ENCODE measurements around the gene ADAT2. TPM values are rescaled to one million over a fixed set of nuclear protein-coding genes. Genes with fewer than 3 reads are reported as not detected.

Gene ADAT2
- total and polyA plus RNA-seq, 2 of the 13 experiments (the other 11 are each of a cell fraction or from before 2014, with no cell fraction given) = 10.5 to 18.3 TPM

- no peak for DNase-seq (ENCODE audit: low spot score)
- FAIRE-seq = no peak
- Histone ChIP-seq H3K4me3 (replicated peaks in 1 of 3; ENCODE audit: insufficient read depth in 1 of 3, low read depth in 2 of 3, low read length in 3 of 3) (no peak overlapping the region), H3K9ac (ENCODE audit: insufficient read depth, low read depth, low read length) (no peak overlapping the region), H3K9me3 (ENCODE audit: low read length) (no peaks in the 10 kb centered on the region), H3K27ac (ENCODE audit: extremely low read length, insufficient read depth, low read length) (no peak overlapping the region), H3K4me1 (ENCODE audit: insufficient read depth, low read length) (no peaks in the 10 kb centered on the region), H3K36me3 (replicated peaks in 1 of 2; ENCODE audit: control insufficient read depth in 1 of 2, insufficient read depth in 2 of 2, low read length in 2 of 2) (peaks cover 6 to 18% of the 10 kb centered on the region in 2 experiments), H2AFZ (ENCODE audit: low read length) (no peak overlapping the region), H4K20me1 (ENCODE audit: insufficient read depth, low read length) (no peaks in the 10 kb centered on the region), H3K4me2 (ENCODE audit: low read depth, low read length) (no peak overlapping the region), H3K79me2 (ENCODE audit: insufficient read depth, low read length) (no peaks in the 10 kb centered on the region), H3K27me3 (ENCODE audit: control insufficient read depth in 1 of 2, insufficient read depth in 2 of 2, low read length in 2 of 2) (no peaks in the 10 kb centered on the region)
- ATAC-seq = no peak
- POLR2A ChIA-PET = no interaction called here
- intact Hi-C loops (cut with micrococcal nuclease; ENCODE audit: unreplicated experiment) = no loop called here
- CTCF ChIA-PET (ENCODE audit: low intra/inter-chr PET ratio, low total read pairs) = no interaction called here
- in situ Hi-C loops (cut with HindIII; ENCODE audit: extremely low pct_ligation_motif_present, low pct_unique_long_range_greater_than_20kb) = no loop called here
- no peak for TF ChIP-seq HNRNPL (IDR thresholded peaks at IDR 0.05; ENCODE audit: low read depth, low read length)
- no peak for TF ChIP-seq ZEB1 (IDR thresholded peaks at IDR 0.05; ENCODE audit: insufficient replicate concordance, low read depth)
- no peak for TF ChIP-seq RELA (CRISPR knock-in tag; IDR thresholded peaks at IDR 0.05)
- no peak for TF ChIP-seq NCOR1 (IDR thresholded peaks at IDR 0.05; ENCODE audit: borderline replicate concordance, low read length)
- TF ChIP-seq HOXA5 (CRISPR knock-in tag; IDR thresholded peaks at IDR 0.05) = no peak
- BruUV-seq (replicated peaks) = no TSS peak
These were observed 17.5 kb upstream of the ADAT2 start for GRCh38 chr6:143468026-143468425.

- Histone ChIP-seq H3K36me3 (replicated peaks in 1 of 2; ENCODE audit: control insufficient read depth in 1 of 2, insufficient read depth in 2 of 2, low read length in 2 of 2) (peaks cover 8 to 28% of the 10 kb centered on the region in 2 experiments), H3K4me2 (ENCODE audit: low read depth, low read length) (no peak overlapping the region), H3K4me1 (ENCODE audit: insufficient read depth, low read length) (no peaks in the 10 kb centered on the region), H3K27me3 (ENCODE audit: control insufficient read depth in 1 of 2, insufficient read depth in 2 of 2, low read length in 2 of 2) (no peaks in the 10 kb centered on the region), H3K9ac (ENCODE audit: insufficient read depth, low read depth, low read length) (no peak overlapping the region), H3K79me2 (ENCODE audit: insufficient read depth, low read length) (no peaks in the 10 kb centered on the region), H2AFZ (ENCODE audit: low read length) (no peak overlapping the region), H3K4me3 (replicated peaks in 1 of 3; ENCODE audit: insufficient read depth in 1 of 3, low read depth in 2 of 3, low read length in 3 of 3) (no peak overlapping the region), H4K20me1 (ENCODE audit: insufficient read depth, low read length) (no peaks in the 10 kb centered on the region), H3K9me3 (ENCODE audit: low read length) (no peaks in the 10 kb centered on the region), H3K27ac (ENCODE audit: extremely low read length, insufficient read depth, low read length) (no peak overlapping the region)
- intact Hi-C loops (cut with micrococcal nuclease; ENCODE audit: unreplicated experiment) (no loop called here), in situ Hi-C loops (cut with HindIII; ENCODE audit: extremely low pct_ligation_motif_present, low pct_unique_long_range_greater_than_20kb) (no loop called here)
- TF ChIP-seq HOXD1 (CRISPR knock-in tag; IDR thresholded peaks at IDR 0.05) = no peak
- TF ChIP-seq ZFY (CRISPR knock-in tag; IDR thresholded peaks at IDR 0.05) = no peak
- TF ChIP-seq TFAP4 (IDR thresholded peaks at IDR 0.05; ENCODE audit: borderline replicate concordance, low read depth) = no peak
- no peak for TF ChIP-seq MAZ (IDR thresholded peaks at IDR 0.05; ENCODE audit: borderline replicate concordance, low read depth, low read length)
- TF ChIP-seq MAZ (CRISPR knock-in tag; IDR thresholded peaks at IDR 0.05; ENCODE audit: low read depth) = no peak
- no peak for TF ChIP-seq ZFP41 (CRISPR knock-in tag; IDR thresholded peaks at IDR 0.05; ENCODE audit: borderline replicate concordance)
- TF ChIP-seq RFXAP (CRISPR knock-in tag; IDR thresholded peaks at IDR 0.05; ENCODE audit: borderline replicate concordance) = no peak
- no peak for TF ChIP-seq HOMEZ (CRISPR knock-in tag; IDR thresholded peaks at IDR 0.05; ENCODE audit: low read depth)
- TF ChIP-seq YY1 (IDR thresholded peaks at IDR 0.05; ENCODE audit: insufficient read depth, insufficient replicate concordance, low read depth, low read length) = no peak
- no peak for TF ChIP-seq ZSCAN21 (CRISPR knock-in tag; IDR thresholded peaks at IDR 0.05; ENCODE audit: borderline replicate concordance)
- BruUV-seq (replicated peaks) = no TSS peak
- DNase-seq (ENCODE audit: low spot score) (no peak), ATAC-seq (no peak), FAIRE-seq (no peak)
- CTCF ChIA-PET (ENCODE audit: low intra/inter-chr PET ratio, low total read pairs) = no interaction called here
- POLR2A ChIA-PET = no interaction called here
- 100% methylated on average over 2 of the region's 2 CpGs for WGBS (ENCODE audit: low lambda C conversion rate)
These were observed 15.1 kb upstream of the ADAT2 start for GRCh38 chr6:143465546-143465945.
